HG02870 (cell line): ENCODE measurements around the gene RUSC1.
"Not testable (repeated sequence)": the region's sequence is repeated elsewhere in the genome, so short reads cannot be mapped to it uniquely, and the experiment has no call there.

Source experiments
- ATAC-seq: cut with Tn5 transposase; IDR thresholded peaks from one replicate; pipeline ENCODE4 v1.9.1; 2021; ENCODE audit warnings: mild to moderate bottlenecking, moderate library complexity; ENCODE audit not compliant: unreplicated experiment

Gene RUSC1

GRCh38 chr1:155320661-155321617 lies at the start of gene RUSC1:
Gene RUSC1 (plus strand): TSS chr1:155320894. CDS start chr1:155321774, 880 bp downstream.
- ATAC-seq, result no peak

GRCh38 chr1:155272466-155273342 lies 48.0 kb upstream of the RUSC1 start:
- peak; percentile 29 for ATAC-seq

- peak; percentile 76 for ATAC-seq
Observed at GRCh38 chr1:155273343-155274245, 47.1 kb upstream of the RUSC1 start, which contains the start of gene CLK2. Gene CLK2 (minus strand): TSS chr1:155273504. CDS start chr1:155270977, 2,527 bp downstream.

GRCh38 chr1:155277070-155277901 lies 43.4 kb upstream of the RUSC1 start, which contains the start of gene HCN3:
Gene HCN3 (plus strand): TSS chr1:155277463. CDS start chr1:155277591, 128 bp downstream.
- ATAC-seq, result peak; percentile 49

- ATAC-seq, result no peak
Observed at GRCh38 chr1:155277902-155278688, 42.6 kb upstream of the RUSC1 start.

- ATAC-seq, result no peak
Observed at GRCh38 chr1:155278689-155279160, 42.0 kb upstream of the RUSC1 start.

- ATAC-seq, result no peak
Observed at GRCh38 chr1:155279268-155279667, 41.4 kb upstream of the RUSC1 start.

- no peak for ATAC-seq
Observed at GRCh38 chr1:155282488-155283091, 38.1 kb upstream of the RUSC1 start.

GRCh38 chr1:155284476-155284875 lies 36.2 kb upstream of the RUSC1 start:
- no peak for ATAC-seq

GRCh38 chr1:155285063-155285462 lies 35.6 kb upstream of the RUSC1 start:
- ATAC-seq, result no peak

- no peak for ATAC-seq
Observed at GRCh38 chr1:155285631-155286044, 35.1 kb upstream of the RUSC1 start.

GRCh38 chr1:155286544-155286943 lies 34.1 kb upstream of the RUSC1 start:
- ATAC-seq, result no peak

GRCh38 chr1:155287987-155288543 lies 32.6 kb upstream of the RUSC1 start:
- no peak for ATAC-seq

- not testable (repeated sequence) for ATAC-seq
Observed at GRCh38 chr1:155291006-155291405, 29.7 kb upstream of the RUSC1 start.

GRCh38 chr1:155293086-155293749 lies 27.5 kb upstream of the RUSC1 start:
- ATAC-seq, result no peak

GRCh38 chr1:155294520-155295182 lies 26.0 kb upstream of the RUSC1 start:
- ATAC-seq, result no peak
